ENCODE data around the gene HDAC9.
A peak's percentile ranks its signal among the peaks of the same experiment; 100 is the strongest.

Gene HDAC9

DNA sequence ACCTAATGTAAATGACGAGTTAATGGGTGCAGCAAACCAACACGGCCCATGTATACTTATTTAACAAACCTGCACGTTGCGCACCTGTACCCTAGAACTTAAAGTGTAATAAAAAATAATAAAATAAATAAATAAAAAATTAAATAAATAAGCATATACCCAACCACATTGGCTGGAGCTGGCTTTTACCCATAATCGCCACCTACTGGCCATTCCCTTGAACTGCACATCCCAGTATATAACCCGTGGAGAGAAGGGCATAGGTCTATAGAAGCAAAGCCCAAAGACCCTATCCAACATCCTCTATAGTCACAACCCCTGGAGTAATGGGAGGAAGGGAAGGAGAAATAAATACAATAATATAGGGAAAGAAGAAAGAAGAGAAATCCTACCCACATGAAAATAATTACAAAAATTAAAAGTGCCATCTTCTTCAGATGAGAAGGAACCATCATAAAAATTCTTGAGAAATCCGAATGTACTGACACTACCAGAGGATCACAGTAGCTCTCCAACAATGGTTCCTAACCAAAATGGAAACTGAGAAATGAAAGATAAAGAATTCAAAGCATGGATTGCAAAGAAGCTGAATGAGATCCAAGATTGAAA lies 556.3 kb downstream of the HDAC9 start:
- no peaks in the 10 kb centered on the region for H3K36me3 ChIP-seq (replicated peaks; ENCODE audit: low read depth, low read length)
- H4K20me1 ChIP-seq (ENCODE audit: insufficient read depth, low read length): no peaks in the 10 kb centered on the region
- no peaks in the 10 kb centered on the region for H3K4me1 ChIP-seq (ENCODE audit: low read length)
- no peak overlapping the region for H2AFZ ChIP-seq (ENCODE audit: low read depth, low read length)
- H3K4me3 ChIP-seq (ENCODE audit: low read length): no peak overlapping the region
- no peaks in the 10 kb centered on the region for H3K79me2 ChIP-seq (ENCODE audit: low read length)
- H3K9me3 ChIP-seq (ENCODE audit: insufficient read depth, low read length): no peaks in the 10 kb centered on the region
- H3K9ac ChIP-seq (ENCODE audit: low read length): no peak overlapping the region
- no peak overlapping the region for H3K4me2 ChIP-seq (ENCODE audit: low read length)
- TF ChIP-seq, protein P1, sequence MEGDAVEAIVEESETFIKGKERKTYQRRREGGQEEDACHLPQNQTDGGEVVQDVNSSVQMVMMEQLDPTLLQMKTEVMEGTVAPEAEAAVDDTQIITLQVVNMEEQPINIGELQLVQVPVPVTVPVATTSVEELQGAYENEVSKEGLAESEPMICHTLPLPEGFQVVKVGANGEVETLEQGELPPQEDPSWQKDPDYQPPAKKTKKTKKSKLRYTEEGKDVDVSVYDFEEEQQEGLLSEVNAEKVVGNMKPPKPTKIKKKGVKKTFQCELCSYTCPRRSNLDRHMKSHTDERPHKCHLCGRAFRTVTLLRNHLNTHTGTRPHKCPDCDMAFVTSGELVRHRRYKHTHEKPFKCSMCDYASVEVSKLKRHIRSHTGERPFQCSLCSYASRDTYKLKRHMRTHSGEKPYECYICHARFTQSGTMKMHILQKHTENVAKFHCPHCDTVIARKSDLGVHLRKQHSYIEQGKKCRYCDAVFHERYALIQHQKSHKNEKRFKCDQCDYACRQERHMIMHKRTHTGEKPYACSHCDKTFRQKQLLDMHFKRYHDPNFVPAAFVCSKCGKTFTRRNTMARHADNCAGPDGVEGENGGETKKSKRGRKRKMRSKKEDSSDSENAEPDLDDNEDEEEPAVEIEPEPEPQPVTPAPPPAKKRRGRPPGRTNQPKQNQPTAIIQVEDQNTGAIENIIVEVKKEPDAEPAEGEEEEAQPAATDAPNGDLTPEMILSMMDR (IDR thresholded peaks at IDR 0.05; ENCODE audit: low read depth, low read length): peak; percentile 43
- no peak for TF ChIP-seq EZH2phosphoT487 (IDR thresholded peaks at IDR 0.05; ENCODE audit: low read depth)
- H3K27ac ChIP-seq (ENCODE audit: low read length): no peak overlapping the region
- no peaks in the 10 kb centered on the region for H3K27me3 ChIP-seq (ENCODE audit: low read depth, low read length)

All from OCI-LY3 (cell line).